T-helper 9 cell (primary cell): ENCODE results near the gene ZMAT2.
"Not testable (repeated sequence)": the region's sequence is repeated elsewhere in the genome, so short reads cannot be mapped to it uniquely, and the experiment has no call there.

Source experiments
- DNase-seq: peaks from one replicate; pipeline ENCODE4 v3.0.0-alpha.2; 2020

Gene ZMAT2

DNA sequence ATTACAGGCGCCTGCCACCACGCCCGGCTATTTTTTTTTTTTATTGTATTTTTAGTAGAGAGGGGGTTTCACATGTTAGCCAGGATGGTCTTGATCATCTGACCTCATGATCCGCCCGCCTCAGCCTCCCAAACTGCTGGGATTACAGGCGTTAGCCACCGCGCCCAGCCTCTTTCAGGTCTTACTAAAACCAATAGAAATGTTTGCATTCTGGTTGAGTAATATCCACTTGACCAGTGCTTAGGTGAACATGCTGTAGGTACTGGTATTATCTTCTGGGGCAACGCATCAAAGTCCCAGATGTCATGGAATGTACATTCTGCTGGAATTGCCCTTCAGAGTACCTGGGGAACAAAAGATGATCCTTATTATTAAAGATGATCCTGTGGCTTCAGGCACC lies 8.5 kb downstream of the ZMAT2 start:
- DNase-seq: not testable (repeated sequence)

DNA sequence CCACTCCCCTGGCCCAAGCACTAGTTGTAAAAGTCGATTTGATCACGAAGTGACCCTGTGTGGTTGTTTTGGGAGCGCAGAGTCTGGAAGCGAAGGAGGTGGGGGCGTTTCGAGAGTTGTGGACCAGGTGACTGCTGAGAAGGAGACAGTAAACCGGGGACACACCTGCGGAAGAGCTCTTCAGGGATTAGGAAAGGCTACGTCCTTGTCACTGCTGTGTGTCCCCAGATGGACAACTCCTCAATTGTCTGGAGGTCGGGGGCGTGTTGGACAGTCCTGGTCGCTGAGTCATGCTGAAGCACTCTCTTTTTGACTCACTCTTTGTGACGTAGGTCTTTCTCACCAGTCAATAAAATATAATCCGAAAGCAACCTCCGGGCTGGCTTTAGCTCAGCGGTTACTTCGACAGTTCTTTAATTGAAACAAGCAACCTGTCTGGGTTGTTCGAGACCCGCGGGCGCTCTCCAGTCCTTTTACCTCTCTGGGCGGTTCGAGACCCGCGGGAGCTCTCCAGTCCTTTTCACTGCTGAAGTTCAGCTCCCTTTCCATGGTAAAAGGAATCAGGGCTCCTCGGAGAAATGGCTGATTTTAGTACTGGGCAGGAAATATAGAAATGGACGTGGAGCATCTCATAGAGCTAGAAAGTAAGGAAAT lies 10.8 kb downstream of the ZMAT2 start:
- peak; percentile 57 for DNase-seq

DNA sequence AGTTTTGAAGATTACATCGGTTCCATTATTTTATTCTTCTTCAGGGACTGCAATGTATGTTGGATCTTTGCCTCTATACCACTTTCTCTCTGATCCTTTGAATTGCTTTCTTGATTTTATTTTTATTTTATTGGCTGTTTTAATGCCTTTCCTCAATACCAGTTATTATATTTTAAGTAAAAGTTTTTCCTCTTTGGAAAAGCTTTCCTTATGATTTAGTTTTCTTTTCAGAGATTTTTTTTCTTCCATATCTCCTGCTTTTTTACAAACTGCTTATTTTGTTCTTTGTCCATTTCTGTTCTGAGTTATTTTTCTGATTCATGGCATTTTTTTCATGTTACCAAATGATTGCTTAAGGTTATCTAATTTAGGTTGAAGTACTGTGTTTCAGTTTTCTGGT lies 11.5 kb downstream of the ZMAT2 start:
- DNase-seq: no peak

DNA sequence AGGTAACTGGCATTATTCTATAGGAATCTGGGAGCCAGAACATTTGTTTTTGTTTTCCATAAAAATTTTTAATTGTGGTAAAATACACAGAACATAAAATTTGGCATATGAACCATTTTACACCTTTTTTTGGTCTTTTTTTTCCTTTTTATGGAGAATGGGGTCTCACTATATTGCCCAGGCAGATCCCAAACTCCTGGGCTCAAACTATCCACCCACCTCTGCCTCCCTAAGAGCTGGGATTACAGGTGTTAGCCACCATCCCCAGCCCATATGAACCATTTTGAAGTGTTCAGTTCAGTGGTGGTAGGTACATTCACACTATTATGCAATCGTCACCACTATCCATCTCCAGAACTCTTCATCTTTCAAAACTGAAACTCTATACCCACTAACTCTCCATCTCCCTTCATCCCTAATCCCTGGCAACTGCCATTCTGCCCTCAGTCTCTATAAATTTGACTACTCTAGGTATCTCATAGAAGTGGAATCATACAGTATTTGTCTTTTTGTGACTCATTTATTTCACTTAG lies 13.4 kb downstream of the ZMAT2 start:
- no peak for DNase-seq

DNA sequence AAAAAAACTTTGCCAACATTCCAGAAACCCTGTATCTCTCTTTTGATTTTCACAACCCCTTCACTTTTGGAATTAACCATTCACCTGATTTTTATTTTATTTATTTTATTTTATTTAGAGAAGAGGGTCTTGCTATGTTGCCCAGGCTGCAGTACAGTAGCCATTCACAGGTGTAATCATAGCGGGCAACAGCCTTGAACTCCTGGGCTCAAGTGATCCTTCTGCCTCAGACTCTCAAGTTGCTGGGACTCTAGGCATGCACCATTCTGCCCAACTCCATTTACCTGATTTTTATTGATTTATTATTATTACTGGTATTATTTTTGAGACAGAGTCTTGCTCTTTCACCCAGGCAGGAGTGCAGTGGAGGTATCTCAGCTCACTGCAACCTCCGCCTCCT lies 16.0 kb downstream of the ZMAT2 start:
- not testable (repeated sequence) for DNase-seq

DNA sequence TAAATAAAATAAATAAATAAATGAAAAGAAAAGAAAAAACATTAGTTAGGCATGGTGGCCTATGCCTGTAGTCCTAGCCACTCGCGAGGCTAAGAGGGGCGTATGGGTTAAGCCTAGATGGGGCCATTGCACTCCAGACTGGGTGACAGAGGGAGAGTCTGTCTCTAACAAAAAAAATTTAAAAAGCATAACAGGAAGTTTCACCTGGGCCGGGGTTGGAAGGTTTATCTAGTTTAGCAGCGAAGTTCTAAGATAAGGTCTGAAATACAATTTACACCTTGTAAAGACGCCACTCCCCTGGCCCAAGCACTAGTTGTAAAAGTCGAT lies 18.0 kb downstream of the ZMAT2 start:
- DNase-seq: no peak

DNA sequence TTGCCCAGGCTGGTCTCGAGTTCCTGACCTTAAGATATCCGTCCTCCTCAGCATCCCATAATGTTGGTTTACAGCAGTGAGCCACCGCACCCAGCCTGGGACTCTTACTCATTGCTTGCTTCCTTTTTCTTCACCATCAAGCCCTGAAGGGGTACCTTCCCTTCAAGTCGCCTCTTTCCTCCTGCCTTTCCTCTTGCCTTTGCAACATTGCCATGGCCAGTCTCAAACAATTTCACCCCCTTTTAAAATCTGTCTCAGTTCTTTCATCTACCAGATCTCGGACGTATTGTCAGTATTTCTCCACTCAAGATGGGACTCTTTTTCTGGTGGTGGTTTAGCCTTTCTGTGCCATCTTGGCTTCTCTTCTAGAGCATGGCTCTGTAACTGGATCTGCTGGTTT lies 20.5 kb downstream of the ZMAT2 start:
- not testable (repeated sequence) for DNase-seq

DNA sequence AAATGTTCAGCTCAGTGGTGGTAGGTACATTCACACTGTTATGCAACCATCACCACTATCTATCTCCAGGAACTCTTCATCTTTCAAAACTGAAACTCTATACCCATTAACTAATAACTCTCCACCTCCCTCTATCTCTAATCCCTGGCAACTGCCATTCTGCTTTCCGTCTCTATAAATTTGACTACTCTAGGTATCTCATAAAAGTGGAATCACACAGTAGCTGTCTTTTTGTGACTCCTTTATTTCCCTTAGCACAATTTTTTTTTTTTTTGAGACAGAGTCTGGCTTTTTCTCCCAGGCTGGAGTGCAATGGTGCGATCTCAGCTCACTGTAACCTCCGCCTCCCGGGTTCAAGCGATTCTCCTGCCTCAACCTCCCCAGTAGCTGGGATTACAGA lies 21.1 kb downstream of the ZMAT2 start:
- DNase-seq: not testable (repeated sequence)

DNA sequence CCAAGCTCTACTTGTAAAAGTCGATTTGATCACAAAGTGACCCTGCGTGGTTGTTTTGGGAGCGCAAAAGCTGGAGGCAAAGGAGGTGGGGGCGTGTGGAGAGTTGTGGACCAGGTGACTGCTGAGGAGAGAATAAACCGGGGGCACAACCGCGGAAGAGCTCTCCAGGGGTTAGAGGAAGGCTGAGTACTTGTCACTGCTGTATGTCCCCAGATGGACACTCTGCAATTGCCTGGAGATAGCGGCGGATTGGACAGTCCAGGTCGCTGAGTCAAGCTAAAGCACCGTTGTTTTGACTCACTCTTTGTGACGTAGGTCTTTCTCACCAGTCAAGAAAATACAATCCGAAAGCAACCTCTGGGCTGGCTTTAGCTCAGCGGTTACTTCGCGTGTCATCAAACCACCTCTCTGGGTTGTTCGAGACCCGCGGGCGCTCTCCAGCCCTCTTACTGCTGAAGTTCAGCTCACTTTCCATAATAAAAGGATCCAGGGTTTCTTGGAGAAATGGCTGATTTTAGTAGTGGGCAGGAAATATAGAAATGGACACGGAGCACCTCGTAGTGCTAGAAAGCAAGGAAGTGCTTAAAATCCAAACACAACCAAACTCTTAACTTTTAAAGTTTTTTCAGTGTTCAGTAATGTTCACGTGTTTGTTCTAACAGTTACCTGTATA lies 25.7 kb downstream of the ZMAT2 start:
- DNase-seq: peak; percentile 45

DNA sequence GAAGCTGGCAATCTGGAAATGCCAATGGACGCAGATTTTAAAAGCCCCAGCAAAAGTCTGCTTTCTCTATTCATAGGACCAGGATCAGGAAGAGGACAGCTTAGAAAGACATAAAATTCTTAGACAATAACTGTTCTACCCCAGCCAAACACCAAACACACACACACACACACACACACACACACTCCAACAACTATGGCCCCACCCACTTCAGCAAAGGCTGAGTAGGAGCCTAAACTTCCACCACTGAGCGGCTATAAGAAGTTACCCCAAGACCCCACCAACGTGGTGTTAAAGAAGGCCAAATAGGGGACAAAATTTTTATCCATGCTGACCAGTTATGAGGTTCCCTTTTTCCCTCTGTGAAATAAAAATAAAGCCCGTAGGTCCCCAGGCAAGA lies 32.9 kb downstream of the ZMAT2 start:
- no peak for DNase-seq

DNA sequence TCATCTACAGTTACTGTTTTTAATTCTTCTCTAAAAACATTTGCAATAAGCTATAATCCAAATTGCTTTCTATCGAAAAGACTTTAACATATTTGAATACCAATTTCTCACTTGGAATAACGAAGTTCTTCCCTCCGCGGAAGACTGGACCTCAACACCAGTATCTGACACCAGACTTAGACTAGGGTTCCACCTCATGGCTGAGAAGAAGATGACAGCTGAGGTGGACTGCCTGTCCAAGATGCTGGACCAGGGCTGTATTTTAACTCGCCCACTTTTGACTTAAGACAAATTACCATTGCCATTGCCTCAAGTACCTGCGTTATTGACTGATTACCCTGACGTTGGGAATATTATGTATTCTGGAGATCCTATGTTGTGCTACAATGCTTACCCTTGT lies 34.1 kb downstream of the ZMAT2 start:
- DNase-seq: no peak

DNA sequence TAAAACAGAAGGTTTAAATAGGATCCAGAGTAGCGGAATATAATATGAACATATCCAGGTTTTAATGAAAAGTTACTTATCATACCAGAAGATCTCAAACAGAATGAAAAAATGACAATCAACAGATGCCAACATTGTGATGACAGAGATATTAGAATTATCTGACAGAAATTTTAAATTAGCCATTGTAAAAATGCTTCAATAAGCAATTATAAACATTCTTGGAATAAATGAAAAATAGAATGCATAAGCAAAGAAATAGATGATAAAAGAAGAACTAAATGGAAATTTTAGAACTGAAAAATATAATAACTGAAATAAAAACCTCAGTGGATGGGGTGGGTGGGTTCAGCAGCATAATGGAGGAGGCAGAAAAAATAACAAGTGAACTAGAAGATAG lies 37.2 kb downstream of the ZMAT2 start:
- no peak for DNase-seq

DNA sequence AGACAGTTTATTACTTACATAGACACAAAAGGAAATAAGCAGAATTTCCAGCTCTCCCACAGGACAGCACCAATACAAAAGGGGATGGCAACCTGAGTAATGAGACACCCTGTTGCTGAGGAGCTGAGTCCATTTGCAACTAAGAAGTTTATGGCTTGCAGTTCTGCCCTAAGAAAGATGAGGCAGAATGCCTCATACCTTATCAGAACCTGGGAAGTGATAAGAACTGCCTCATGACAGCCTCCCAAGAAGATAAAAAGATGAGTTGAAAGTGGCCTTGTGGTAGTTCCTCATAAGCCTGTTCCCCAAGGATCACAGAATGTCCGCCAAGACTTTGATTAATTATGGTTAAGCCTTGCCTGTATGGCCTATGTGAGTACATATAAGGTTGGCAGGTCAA lies 41.7 kb downstream of the ZMAT2 start:
- no peak for DNase-seq

DNA sequence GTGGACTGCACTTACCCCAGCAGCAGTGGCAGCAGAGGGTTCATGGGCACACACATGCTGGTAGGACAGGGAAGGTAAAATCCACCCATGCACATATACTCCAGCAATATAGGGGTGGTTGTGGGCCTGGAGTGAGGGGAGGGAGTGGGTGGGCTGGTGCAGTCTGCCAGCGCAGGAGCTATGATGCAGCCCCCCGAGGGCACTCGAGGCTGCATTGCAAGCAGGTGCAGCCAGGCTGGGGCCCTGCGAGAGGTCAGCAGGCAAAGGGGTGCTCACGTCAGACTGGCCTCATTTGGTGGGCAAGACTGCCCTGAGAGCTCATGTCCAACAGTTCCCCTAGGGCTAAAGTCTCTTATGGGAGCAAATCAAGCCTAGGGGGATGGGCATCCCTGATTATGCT lies 53.3 kb downstream of the ZMAT2 start:
- DNase-seq: no peak
